SK-N-SH treated with all-trans-retinoic acid at 6 μM for 48 hours (cell line): ENCODE measurements around the gene ANKRD33B.

ENCODE experiments used
- ARNTL ChIP-seq: fragments of 450-650 bp; formaldehyde crosslinking; IDR thresholded peaks from 2 replicates; pipeline ENCODE4 v1.5.0; 2020; ENCODE audit warnings: low read depth, mild to moderate bottlenecking, moderate library complexity, borderline replicate concordance
- GLIS3 ChIP-seq: fragments of 250-450 bp; sonication (Bioruptor Pico); IDR thresholded peaks from 2 replicates; pipeline ENCODE4 v1.5.0; 2020; ENCODE audit warnings: mild to moderate bottlenecking, moderate library complexity
- PPARA ChIP-seq: fragments of 250-450 bp; sonication (Bioruptor Pico); IDR thresholded peaks from 2 replicates; pipeline ENCODE4 v1.5.0; 2020; ENCODE audit warnings: mild to moderate bottlenecking, borderline replicate concordance
- RARB ChIP-seq: fragments of 250-450 bp; sonication (Bioruptor Pico); IDR thresholded peaks from 2 replicates; pipeline ENCODE4 v1.8.0; 2021; ENCODE audit warnings: mild to moderate bottlenecking, moderate library complexity

DNA sequence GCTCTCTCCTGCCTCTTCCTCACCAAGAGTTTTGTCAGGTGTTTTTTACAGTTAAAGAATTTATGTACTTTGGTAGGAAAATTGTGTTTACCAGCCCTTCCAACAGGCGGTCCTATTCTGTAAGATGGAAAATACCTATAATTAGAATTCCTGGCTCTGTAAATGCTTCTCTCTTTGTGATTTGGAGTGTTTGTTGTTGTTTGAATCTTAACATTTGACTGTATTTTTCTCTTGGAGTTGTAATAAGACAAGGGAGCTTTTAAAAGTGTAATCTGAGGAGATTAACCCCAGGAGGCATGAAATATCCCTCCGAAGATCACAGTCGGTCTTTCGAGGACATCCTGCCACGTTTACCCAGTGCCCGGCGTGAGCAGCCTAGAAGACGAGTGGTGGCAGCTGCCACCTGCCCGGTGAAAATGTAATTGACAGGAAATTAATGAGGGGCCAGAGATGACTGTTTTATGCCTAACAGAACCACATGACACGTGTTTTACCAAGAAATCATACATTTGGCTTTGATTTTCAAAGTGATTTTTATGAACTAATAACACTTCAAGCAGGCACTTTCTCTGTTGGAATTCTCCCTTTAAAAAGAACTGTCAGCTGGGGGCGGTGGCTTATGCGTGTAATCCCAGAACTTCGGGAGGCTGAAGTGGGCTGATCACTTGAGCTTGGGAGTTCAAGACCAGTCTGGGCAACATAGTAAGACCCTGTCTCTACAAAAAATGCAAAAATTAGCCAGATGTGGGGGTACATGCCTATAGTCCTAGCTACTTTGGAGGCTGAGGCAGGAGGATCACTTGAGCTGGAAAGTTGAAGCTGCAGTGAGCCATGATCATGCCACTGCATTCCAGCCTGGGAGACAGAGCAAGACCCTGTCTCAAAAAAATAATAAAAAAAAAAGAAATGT is 20.0 kb downstream of the ANKRD33B start:
- TF ChIP-seq GLIS3 (CRISPR knock-in tag) (no peak), ARNTL (CRISPR knock-in tag) (no peak), PPARA (CRISPR knock-in tag) (no peak), RARB (CRISPR knock-in tag) (no peak)
